ENCODE measurements around the gene HTRA2.

DNA sequence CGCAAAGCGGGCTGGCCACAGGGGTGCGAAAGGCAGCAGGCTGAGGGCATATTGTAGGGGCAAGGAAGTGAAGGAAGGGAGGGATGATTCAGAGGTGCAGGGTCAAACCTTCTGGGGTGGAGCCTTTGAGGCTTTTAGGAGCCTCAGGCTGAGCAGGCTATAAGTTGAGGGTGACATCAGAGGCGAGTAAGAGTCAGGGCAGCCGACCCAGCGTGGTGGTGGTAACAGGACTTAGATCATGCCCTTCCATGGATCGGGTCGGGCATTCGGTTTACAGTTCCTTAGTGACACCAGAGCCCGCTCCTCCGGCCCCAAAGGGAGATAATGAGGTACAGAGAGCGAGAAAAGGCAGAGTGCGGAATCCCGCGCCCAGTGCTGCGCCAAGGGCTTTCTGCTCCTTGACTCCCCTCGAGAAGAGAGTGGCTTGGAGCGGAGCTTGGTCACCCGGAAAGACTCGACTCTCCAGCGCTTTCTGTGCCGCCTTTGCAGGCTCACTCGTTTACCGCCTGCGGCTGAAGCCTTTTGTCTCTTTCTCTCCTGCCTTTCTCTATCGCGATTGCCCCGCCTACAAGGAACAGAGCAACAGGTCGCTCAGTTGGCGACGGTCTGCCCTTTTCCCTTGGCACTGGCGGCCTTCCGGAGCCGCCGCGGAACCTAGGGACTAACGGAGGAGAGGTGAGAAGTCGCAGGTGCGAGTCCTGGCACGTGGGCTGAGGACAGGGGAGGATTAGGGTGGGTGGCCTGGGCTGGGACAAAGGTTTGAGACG lies 31.1 kb upstream of the HTRA2 start:
- TF ChIP-seq CTCF (IDR thresholded peaks at IDR 0.05; ENCODE audit: low read depth, low read length) (no peak), EZH2phosphoT487 (IDR thresholded peaks at IDR 0.05; ENCODE audit: low read depth) (no peak)
